ENCODE measurements around the gene MYH15. TPM values are rescaled to one million over a fixed set of nuclear protein-coding genes. Genes with fewer than 3 reads are reported as not detected.

The MYH15 gene
- total RNA-seq, 1 donor from 2014 or later: not detected

DNA sequence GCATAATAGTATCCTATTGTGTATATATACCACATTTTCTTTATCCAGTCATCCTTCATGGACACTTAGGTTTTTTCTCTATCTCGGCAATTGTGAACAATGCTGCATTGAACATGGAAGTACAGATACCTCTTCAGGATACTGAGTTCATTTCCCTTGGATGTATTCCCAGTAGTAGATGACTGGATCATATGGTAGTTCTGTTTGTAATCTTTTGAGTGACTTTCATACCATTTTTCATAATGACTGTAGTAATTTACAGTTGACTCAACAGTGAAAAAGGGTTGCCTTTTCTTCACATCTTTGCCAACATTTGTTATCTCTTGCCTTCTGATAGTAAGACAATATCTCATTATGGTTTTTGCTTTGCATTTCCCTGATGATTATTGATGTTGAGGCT lies 21.8 kb downstream of the MYH15 start:
- Histone ChIP-seq H3K36me3 (no peaks in the 10 kb centered on the region), H3K4me1 (peaks cover 8% of the 10 kb centered on the region), H3K27ac (no peak overlapping the region), H3K9me3 (no peaks in the 10 kb centered on the region), H3K4me3 (no peak overlapping the region), H3K27me3 (no peaks in the 10 kb centered on the region)
- intact Hi-C loops (cut with DNase I): no loop called here
- TF ChIP-seq POLR2A (IDR thresholded peaks at IDR 0.05) (no peak), POLR2AphosphoS5 (IDR thresholded peaks at IDR 0.05; ENCODE audit: insufficient read depth in 1 of 2, low read depth in 1 of 2) (no peak), CTCF (IDR thresholded peaks at IDR 0.05) (no peak)
- DNase-seq (ENCODE audit: extremely low spot score in 2 of 2): no peak

- Histone ChIP-seq H3K27me3 (no peaks in the 10 kb centered on the region), H3K4me3 (no peak overlapping the region), H3K4me1 (peaks cover 8% of the 10 kb centered on the region), H3K9me3 (no peaks in the 10 kb centered on the region), H3K27ac (no peak overlapping the region), H3K36me3 (no peaks in the 10 kb centered on the region)
- no peak for DNase-seq (ENCODE audit: extremely low spot score in 2 of 2)
- intact Hi-C loops (cut with DNase I): no loop called here
- no peak for TF ChIP-seq CTCF (IDR thresholded peaks at IDR 0.05)
- no peak for TF ChIP-seq POLR2A (IDR thresholded peaks at IDR 0.05)
- TF ChIP-seq POLR2AphosphoS5 (IDR thresholded peaks at IDR 0.05; ENCODE audit: insufficient read depth in 1 of 2, low read depth in 1 of 2): no peak
Observed at GRCh38 chr3:108487439-108487838, 23.0 kb downstream of the MYH15 start.

GRCh38 chr3:108486941-108487340 lies 23.5 kb downstream of the MYH15 start:
- no peak overlapping the region for H3K4me3 ChIP-seq
- H3K27ac ChIP-seq: no peak overlapping the region
- H3K9me3 ChIP-seq: no peaks in the 10 kb centered on the region
- intact Hi-C loops (cut with DNase I): no loop called here
- no peak for DNase-seq (ENCODE audit: extremely low spot score in 2 of 2)
- no peaks in the 10 kb centered on the region for H3K36me3 ChIP-seq
- TF ChIP-seq POLR2AphosphoS5 (IDR thresholded peaks at IDR 0.05; ENCODE audit: insufficient read depth in 1 of 2, low read depth in 1 of 2): peak in 1 of 2 donors; percentile 67
- no peak for TF ChIP-seq POLR2A (IDR thresholded peaks at IDR 0.05)
- peaks cover 8% of the 10 kb centered on the region for H3K4me1 ChIP-seq
- no peaks in the 10 kb centered on the region for H3K27me3 ChIP-seq

DNA sequence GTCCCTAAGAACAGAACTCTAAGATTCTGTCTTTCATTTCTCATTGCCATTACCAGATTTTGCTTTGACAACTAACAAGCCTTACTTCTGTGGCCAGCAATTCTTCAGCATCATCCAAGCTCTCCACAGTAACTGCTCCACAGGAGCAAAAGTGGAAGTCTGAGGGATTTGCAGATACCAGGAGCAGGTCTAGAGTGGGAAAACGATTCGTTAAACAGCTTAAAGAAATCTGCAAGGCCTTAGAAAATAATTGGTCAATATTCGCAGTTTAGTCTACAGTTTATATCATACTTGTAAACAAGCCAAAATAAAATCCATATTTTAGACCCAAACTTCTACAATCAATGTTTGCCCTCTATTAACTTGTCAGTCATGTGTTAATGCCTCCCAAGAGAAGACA lies 24.1 kb downstream of the MYH15 start:
- DNase-seq (ENCODE audit: extremely low spot score in 2 of 2): no peak
- intact Hi-C loops (cut with DNase I): no loop called here
- no peak for TF ChIP-seq POLR2AphosphoS5 (IDR thresholded peaks at IDR 0.05; ENCODE audit: insufficient read depth in 1 of 2, low read depth in 1 of 2)
- no peak for TF ChIP-seq CTCF (IDR thresholded peaks at IDR 0.05)
- TF ChIP-seq POLR2A (IDR thresholded peaks at IDR 0.05): no peak
- H3K36me3 ChIP-seq: no peaks in the 10 kb centered on the region
- peaks cover 8% of the 10 kb centered on the region for H3K4me1 ChIP-seq
- H3K27ac ChIP-seq: no peak overlapping the region
- no peaks in the 10 kb centered on the region for H3K27me3 ChIP-seq
- H3K4me3 ChIP-seq: no peak overlapping the region
- no peaks in the 10 kb centered on the region for H3K9me3 ChIP-seq

GRCh38 chr3:108485146-108485545 lies 25.2 kb downstream of the MYH15 start:
- intact Hi-C loops (cut with DNase I): no loop called here
- no peak for DNase-seq (ENCODE audit: extremely low spot score in 2 of 2)

More at GRCh38 chr3:108485146-108485545, 25.2 kb downstream of the MYH15 start:
- no peak for TF ChIP-seq CTCF (IDR thresholded peaks at IDR 0.05)
- TF ChIP-seq POLR2AphosphoS5 (IDR thresholded peaks at IDR 0.05; ENCODE audit: insufficient read depth in 1 of 2, low read depth in 1 of 2): no peak
- no peak for TF ChIP-seq POLR2A (IDR thresholded peaks at IDR 0.05)
- no peaks in the 10 kb centered on the region for H3K36me3 ChIP-seq
- H3K9me3 ChIP-seq: no peaks in the 10 kb centered on the region
- no peak overlapping the region for H3K27ac ChIP-seq
- H3K27me3 ChIP-seq: no peaks in the 10 kb centered on the region
- H3K4me1 ChIP-seq: peaks cover 8% of the 10 kb centered on the region
- H3K4me3 ChIP-seq: no peak overlapping the region

Measured in vagina (tissue), 2 donors.